Measurements from ENCODE around the gene BNIPL. TPM values are rescaled to one million over a fixed set of nuclear protein-coding genes. Genes with fewer than 3 reads are reported as not detected.

The BNIPL gene, protein sequence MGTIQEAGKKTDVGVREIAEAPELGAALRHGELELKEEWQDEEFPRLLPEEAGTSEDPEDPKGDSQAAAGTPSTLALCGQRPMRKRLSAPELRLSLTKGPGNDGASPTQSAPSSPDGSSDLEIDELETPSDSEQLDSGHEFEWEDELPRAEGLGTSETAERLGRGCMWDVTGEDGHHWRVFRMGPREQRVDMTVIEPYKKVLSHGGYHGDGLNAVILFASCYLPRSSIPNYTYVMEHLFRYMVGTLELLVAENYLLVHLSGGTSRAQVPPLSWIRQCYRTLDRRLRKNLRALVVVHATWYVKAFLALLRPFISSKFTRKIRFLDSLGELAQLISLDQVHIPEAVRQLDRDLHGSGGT
- 1.2 and 1.5 TPM in 2 replicates for total RNA-seq (2021)
- long read RNA-seq, transcript BNIPL-203 (10 exons, 2,143 nt): major isoform, 6 of 7 reads
- long read RNA-seq, partial matches to known transcripts: 0 of 7 reads
- long read RNA-seq, other reads (novel, unspliced or antisense): 1 of 7 reads

DNA sequence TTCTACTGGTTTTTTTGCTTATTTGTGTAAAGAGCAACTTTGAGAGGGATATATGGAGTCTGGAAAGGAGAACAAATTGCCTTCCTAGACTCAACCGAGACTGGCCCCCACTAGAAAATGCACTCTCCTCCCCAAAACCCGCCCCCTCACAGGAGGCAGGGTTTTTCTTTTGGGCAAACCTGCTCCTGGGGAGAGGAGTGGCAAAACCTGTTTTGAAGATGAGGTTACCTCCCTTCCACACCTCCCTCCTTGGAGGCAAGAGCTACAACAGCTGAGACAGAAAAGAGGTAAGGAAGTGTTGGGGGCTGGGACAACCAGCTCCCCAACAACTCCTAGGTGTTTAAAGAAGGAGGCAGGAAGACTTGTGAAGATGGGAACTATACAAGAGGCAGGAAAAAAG is at the start of gene BNIPL:
TSS of gene BNIPL (plus strand) at position 231 of the 400 bp plus-strand sequence. CDS start at position 371, 140 bp downstream.
- no peak within 1 kb of the TSS for H4K8ac ChIP-seq (replicated peaks; ENCODE audit: insufficient read length, low read depth, low read length)
- no peak within 1 kb of the TSS for H3T11ph ChIP-seq (ENCODE audit: low read length)
- no peaks in the 10 kb centered on the region; the same call in 1 of the 2 replicates for H3K4me1 ChIP-seq (ENCODE audit: insufficient read depth, low read length)
- Mint-ChIP-seq H3K36me3 (ENCODE audit: insufficient read depth in 1 of 3, low read depth in 3 of 3) (peaks cover 13 to 25% (median 14%) of the 10 kb centered on the region in 3 experiments), H3K27ac (peak within 1 kb of the TSS; percentile 38 to 90 (median 80); a peak in 5 of 7 replicates), H3K4me1 (peaks cover 17 to 21% of the 10 kb centered on the region in 2 experiments), H3K27me3 (ENCODE audit: low read depth) (no peaks in the 10 kb centered on the region; the same call in 1 of the 2 replicates), H3K4me3 (peak within 1 kb of the TSS in 1 of 2 experiments; percentile 16; a peak in 2 of 5 replicates), H3K9me3 (no peaks in the 10 kb centered on the region)
- H3K4me2 ChIP-seq (ENCODE audit: insufficient read depth, insufficient read length, low read length): no peak within 1 kb of the TSS
- H2BK120ac ChIP-seq (ENCODE audit: low read depth, low read length, poor library complexity, severe bottlenecking): no peak within 1 kb of the TSS
- H3K79me1 ChIP-seq (ENCODE audit: insufficient read depth, low read depth, low read length, poor library complexity, severe bottlenecking): no peaks in the 10 kb centered on the region
- no peaks in the 10 kb centered on the region for H3K23me2 ChIP-seq (ENCODE audit: insufficient read length, low read depth, low read length, poor library complexity, severe bottlenecking)
- DNase-seq: no peak
- H3K18ac ChIP-seq (ENCODE audit: insufficient read length, low read depth, low read length): no peak within 1 kb of the TSS
- no peaks in the 10 kb centered on the region for H3K9me3 ChIP-seq (ENCODE audit: control insufficient read depth, low read depth, low read length)
- no peaks in the 10 kb centered on the region for H4K20me1 ChIP-seq (ENCODE audit: control insufficient read depth, insufficient read depth, insufficient read length)
- H3K56ac ChIP-seq (ENCODE audit: insufficient read length, low read depth, low read length): no peak within 1 kb of the TSS
- no peak within 1 kb of the TSS for H2BK20ac ChIP-seq (ENCODE audit: low read depth, low read length, poor library complexity, severe bottlenecking)
- H3K14ac ChIP-seq (ENCODE audit: insufficient read depth, low read length): no peak within 1 kb of the TSS
- H2BK12ac ChIP-seq (ENCODE audit: insufficient read length, low read depth, low read length): no peak within 1 kb of the TSS
- TF ChIP-seq, protein P1, sequence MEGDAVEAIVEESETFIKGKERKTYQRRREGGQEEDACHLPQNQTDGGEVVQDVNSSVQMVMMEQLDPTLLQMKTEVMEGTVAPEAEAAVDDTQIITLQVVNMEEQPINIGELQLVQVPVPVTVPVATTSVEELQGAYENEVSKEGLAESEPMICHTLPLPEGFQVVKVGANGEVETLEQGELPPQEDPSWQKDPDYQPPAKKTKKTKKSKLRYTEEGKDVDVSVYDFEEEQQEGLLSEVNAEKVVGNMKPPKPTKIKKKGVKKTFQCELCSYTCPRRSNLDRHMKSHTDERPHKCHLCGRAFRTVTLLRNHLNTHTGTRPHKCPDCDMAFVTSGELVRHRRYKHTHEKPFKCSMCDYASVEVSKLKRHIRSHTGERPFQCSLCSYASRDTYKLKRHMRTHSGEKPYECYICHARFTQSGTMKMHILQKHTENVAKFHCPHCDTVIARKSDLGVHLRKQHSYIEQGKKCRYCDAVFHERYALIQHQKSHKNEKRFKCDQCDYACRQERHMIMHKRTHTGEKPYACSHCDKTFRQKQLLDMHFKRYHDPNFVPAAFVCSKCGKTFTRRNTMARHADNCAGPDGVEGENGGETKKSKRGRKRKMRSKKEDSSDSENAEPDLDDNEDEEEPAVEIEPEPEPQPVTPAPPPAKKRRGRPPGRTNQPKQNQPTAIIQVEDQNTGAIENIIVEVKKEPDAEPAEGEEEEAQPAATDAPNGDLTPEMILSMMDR (conservative IDR thresholded peaks at IDR 0.05): no peak
- H3K27ac ChIP-seq (ENCODE audit: insufficient read length, low read depth, low read length): no peak within 1 kb of the TSS
- H4K91ac ChIP-seq (ENCODE audit: insufficient read length, low read depth, low read length): no peak within 1 kb of the TSS
- H2BK15ac ChIP-seq (ENCODE audit: low read depth, low read length): no peak within 1 kb of the TSS; the same call in 1 of the 2 replicates
- no peak within 1 kb of the TSS for H3K9ac ChIP-seq (ENCODE audit: extremely low read depth, insufficient read length, low read length)
- H3K79me2 ChIP-seq (ENCODE audit: insufficient read depth, low read length): no peaks in the 10 kb centered on the region
- no peak within 1 kb of the TSS for H3K23ac ChIP-seq (ENCODE audit: insufficient read length, low read depth, low read length)
- no peak within 1 kb of the TSS for H2BK5ac ChIP-seq (ENCODE audit: insufficient read length, low read length)
- no peak within 1 kb of the TSS for H2AK5ac ChIP-seq (ENCODE audit: insufficient read length, low read length)
- no peak within 1 kb of the TSS for H4K5ac ChIP-seq (ENCODE audit: insufficient read length, low read depth, low read length)
- no peaks in the 10 kb centered on the region for H3K27me3 ChIP-seq (ENCODE audit: insufficient read depth, low read length)
- no peak within 1 kb of the TSS for H2AFZ ChIP-seq (ENCODE audit: low read length)
- no peak within 1 kb of the TSS for H3K4ac ChIP-seq (ENCODE audit: low read depth, low read length)
- WGBS (ENCODE audit: extremely low coverage, insufficient read length, low lambda C conversion rate): no CpG with 5 or more reads among the region's 2 CpGs

Measured in H9 (cell line).